ENCODE data around the gene IQSEC1.

The IQSEC1 gene

GRCh38 chr3:13066834-13067233, 6.4 kb downstream of the IQSEC1 start:
- H3K4me3 ChIP-seq (ENCODE audit: low read depth, low read length), result no peak overlapping the region
- TF ChIP-seq POLR2A (IDR thresholded peaks at IDR 0.05; ENCODE audit: extremely low read depth, insufficient read length) (no peak), MYC (IDR thresholded peaks at IDR 0.05; ENCODE audit: low read depth, low read length) (no peak), CTCF (IDR thresholded peaks at IDR 0.05; ENCODE audit: low read depth, low read length) (no peak), MAX (IDR thresholded peaks at IDR 0.05; ENCODE audit: low read depth, low read length) (no peak)
- no peak for DNase-seq (ENCODE audit: low read depth)

GRCh38 chr3:13066236-13066635, 7.0 kb downstream of the IQSEC1 start:
- no peak overlapping the region for H3K4me3 ChIP-seq (ENCODE audit: low read depth, low read length)
- no peak for DNase-seq (ENCODE audit: low read depth)
- TF ChIP-seq MYC (IDR thresholded peaks at IDR 0.05; ENCODE audit: low read depth, low read length), result no peak
- no peak for TF ChIP-seq CTCF (IDR thresholded peaks at IDR 0.05; ENCODE audit: low read depth, low read length)
- TF ChIP-seq MAX (IDR thresholded peaks at IDR 0.05; ENCODE audit: low read depth, low read length), result no peak
- no peak for TF ChIP-seq POLR2A (IDR thresholded peaks at IDR 0.05; ENCODE audit: extremely low read depth, insufficient read length)

GRCh38 chr3:13065727-13066126, 7.5 kb downstream of the IQSEC1 start:
- DNase-seq (ENCODE audit: low read depth), result no peak
- no peak overlapping the region for H3K4me3 ChIP-seq (ENCODE audit: low read depth, low read length)
- no peak for TF ChIP-seq CTCF (IDR thresholded peaks at IDR 0.05; ENCODE audit: low read depth, low read length)
- no peak for TF ChIP-seq MYC (IDR thresholded peaks at IDR 0.05; ENCODE audit: low read depth, low read length)

- H3K4me3 ChIP-seq (ENCODE audit: low read depth, low read length), result no peak overlapping the region
- TF ChIP-seq MYC (IDR thresholded peaks at IDR 0.05; ENCODE audit: low read depth, low read length), result no peak
- DNase-seq (ENCODE audit: low read depth), result no peak
Measured at GRCh38 chr3:13064964-13065363, 8.3 kb downstream of the IQSEC1 start.

GRCh38 chr3:13064159-13064868, 8.9 kb downstream of the IQSEC1 start:
- TF ChIP-seq MAX (IDR thresholded peaks at IDR 0.05; ENCODE audit: low read depth, low read length) (no peak), MYC (IDR thresholded peaks at IDR 0.05; ENCODE audit: low read depth, low read length) (no peak), POLR2A (IDR thresholded peaks at IDR 0.05; ENCODE audit: extremely low read depth, insufficient read length) (no peak), CTCF (IDR thresholded peaks at IDR 0.05; ENCODE audit: low read depth, low read length) (no peak)
- no peak for DNase-seq (ENCODE audit: low read depth)
- no peak overlapping the region for H3K4me3 ChIP-seq (ENCODE audit: low read depth, low read length)

GRCh38 chr3:13063225-13063624, 10.0 kb downstream of the IQSEC1 start:
- TF ChIP-seq MYC (IDR thresholded peaks at IDR 0.05; ENCODE audit: low read depth, low read length), result no peak
- DNase-seq (ENCODE audit: low read depth), result no peak
- no peak overlapping the region for H3K4me3 ChIP-seq (ENCODE audit: low read depth, low read length)

- no peak overlapping the region for H3K4me3 ChIP-seq (ENCODE audit: low read depth, low read length)
- no peak for DNase-seq (ENCODE audit: low read depth)
- TF ChIP-seq MAX (IDR thresholded peaks at IDR 0.05; ENCODE audit: low read depth, low read length) (no peak), MYC (IDR thresholded peaks at IDR 0.05; ENCODE audit: low read depth, low read length) (no peak), POLR2A (IDR thresholded peaks at IDR 0.05; ENCODE audit: extremely low read depth, insufficient read length) (no peak), CTCF (IDR thresholded peaks at IDR 0.05; ENCODE audit: low read depth, low read length) (no peak)
Measured at GRCh38 chr3:13062647-13063046, 10.6 kb downstream of the IQSEC1 start.
